GM12878 (cell line): ENCODE results near the gene WRAP73. TPM values are rescaled to one million over a fixed set of nuclear protein-coding genes. Genes with fewer than 3 reads are reported as not detected.

Experiments
- ATAC-seq: fragments of 200-7000 bp; cut with Tn5 transposase; 3 replicates; pipeline ENCODE4 v1.9.1; 2020; ENCODE audit warnings: mild to moderate bottlenecking, moderate library complexity
- BruUV-seq: library from RNA; stranded (reverse); fragments of 400-500 nt; replicated peaks from 2 replicates; lab custom pipeline; 2021; lab: Mats Ljungman, UMichigan
- CTCF ChIA-PET: fragments of 300-600 bp; sonication (Branson Sonifier 250); formaldehyde crosslinking; extraction: SDS; loops from one replicate; lab custom pipeline; 2021; ENCODE audit warnings: inconsistent platforms; lab: Yijun Ruan, JAX
- POLR2A ChIA-PET: fragments of 350-600 bp; formaldehyde crosslinking; extraction: SDS; loops from one replicate; lab custom pipeline; 2021; ENCODE audit warnings: inconsistent platforms; lab: Charles Lee
- RAD21 ChIA-PET: fragments of 300-600 bp; sonication (Branson Sonifier 250); formaldehyde crosslinking; loops from one replicate; lab custom pipeline; 2023; ENCODE audit warnings: antibody characterized with exemption; ENCODE audit not compliant: unreplicated experiment; lab: Charles Lee
- SMC1A ChIA-PET: fragments of 300-600 bp; sonication (Branson Sonifier 250); formaldehyde crosslinking; loops from one replicate; lab custom pipeline; 2023; ENCODE audit not compliant: unreplicated experiment, uncharacterized antibody; lab: Charles Lee
- DNase-seq: peaks from one replicate; pipeline ENCODE4 v3.0.0-alpha.2; 2011; ENCODE audit warnings: low read depth, low spot score
- FAIRE-seq: peaks from 3 replicates; lab custom pipeline; 2011; peaks lifted over from hg19 to GRCh38; lab: Jason Lieb, UNC
- H2AFZ ChIP-seq: 2 replicates; pipeline ENCODE4 v1.6.0; 2011; ENCODE audit warnings: low read depth, low read length, control low read depth; ENCODE audit not compliant: control insufficient read depth
- H3K27ac ChIP-seq: 2 replicates; pipeline ENCODE4 v1.5.1; 2011; ENCODE audit warnings: control low read depth; ENCODE audit not compliant: control insufficient read depth, insufficient read depth
- H3K27me3 ChIP-seq, 2 experiments: replicated peaks in 1 of 2; 2 replicates each; pipeline versions ENCODE4 v1.6.0 to v1.6.1; 2011; ENCODE audit warnings: low read length in 1 of 2; ENCODE audit not compliant: control insufficient read depth in 2 of 2, insufficient read depth in 2 of 2
- H3K36me3 ChIP-seq, 2 experiments: 2 replicates each; pipeline ENCODE4 v1.5.1; 2011; ENCODE audit warnings: low read length in 1 of 2; ENCODE audit not compliant: control insufficient read depth in 2 of 2, insufficient read depth in 2 of 2
- H3K4me1 ChIP-seq: 2 replicates; pipeline ENCODE4 v1.6.1; 2011; ENCODE audit warnings: mild to moderate bottlenecking, low read length, moderate library complexity, mixed read lengths; ENCODE audit not compliant: control insufficient read depth, insufficient read depth
- H3K4me2 ChIP-seq: 2 replicates; pipeline ENCODE4 v1.6.0; 2011; ENCODE audit warnings: control low read depth; ENCODE audit not compliant: control insufficient read depth, insufficient read depth
- H3K4me3 ChIP-seq: fragments of 200-600 bp; sonication (generic); 2 replicates; pipeline ENCODE4 v1.5.1; 2016
- H3K79me2 ChIP-seq: 2 replicates; pipeline ENCODE4 v1.6.0; 2011; ENCODE audit warnings: low read length; ENCODE audit not compliant: control insufficient read depth, insufficient read depth
- H3K9ac ChIP-seq: 2 replicates; pipeline ENCODE4 v1.8.0; 2011; ENCODE audit warnings: low read length, control low read depth, mixed read lengths; ENCODE audit not compliant: control insufficient read depth, insufficient read depth
- H3K9me3 ChIP-seq: replicated peaks from 3 replicates; pipeline ENCODE4 v1.5.1; 2011; ENCODE audit warnings: mild to moderate bottlenecking, low read length; ENCODE audit not compliant: control insufficient read depth, insufficient read depth
- H4K20me1 ChIP-seq: 2 replicates; pipeline ENCODE4 v1.6.0; 2011; ENCODE audit not compliant: control insufficient read depth, insufficient read depth
- CBX3 ChIP-seq: fragments of 200-600 bp; sonication (generic); IDR thresholded peaks from 2 replicates; pipeline ENCODE4 v1.6.1; 2016; ENCODE audit warnings: low read depth, borderline replicate concordance
- DPF2 ChIP-seq: fragments of 450-650 bp; IDR thresholded peaks from 2 replicates; pipeline ENCODE4 v1.6.1; 2017; ENCODE audit warnings: mild to moderate bottlenecking
- ETV6 ChIP-seq, 2 experiments: fragments of 450-650 bp in 1 of 2; IDR thresholded peaks in 1 of 2; conservative IDR thresholded peaks in 1 of 2; 2 replicates each; pipeline ENCODE4 v1.6.1; 2014; ENCODE audit warnings: antibody characterized with exemption in 1 of 2, borderline replicate concordance in 1 of 2, low read depth in 1 of 2, mild to moderate bottlenecking in 1 of 2, moderate library complexity in 1 of 2
- JUNB ChIP-seq: IDR thresholded peaks from 2 replicates; pipeline ENCODE4 v1.6.1; 2016; ENCODE audit warnings: antibody characterized with exemption, mild to moderate bottlenecking
- JUND ChIP-seq: IDR thresholded peaks from 2 replicates; pipeline ENCODE4 v1.6.1; 2012; ENCODE audit warnings: low read depth, mild to moderate bottlenecking, low read length, improper control_type of control experiment, moderate library complexity
- KLF5 ChIP-seq: fragments of 450-650 bp; IDR thresholded peaks from 2 replicates; pipeline ENCODE4 v1.6.1; 2014; ENCODE audit warnings: mild to moderate bottlenecking; ENCODE audit not compliant: partially characterized antibody
- POLR2AphosphoS5 ChIP-seq: IDR thresholded peaks from 2 replicates; pipeline ENCODE4 v1.6.1; 2011; ENCODE audit warnings: mild to moderate bottlenecking, low read length, inconsistent platforms
- RFX5 ChIP-seq: IDR thresholded peaks from 2 replicates; pipeline ENCODE4 v1.6.1; 2011; ENCODE audit warnings: low read depth, low read length, improper control_type of control experiment
- SUPT20H ChIP-seq: IDR thresholded peaks from 2 replicates; pipeline ENCODE4 v1.6.1; 2011; ENCODE audit warnings: low read depth, mild to moderate bottlenecking, low read length, moderate library complexity, borderline replicate concordance; ENCODE audit not compliant: control insufficient read depth
- TCF7 ChIP-seq: IDR thresholded peaks from 2 replicates; pipeline ENCODE4 v1.6.1; 2014; ENCODE audit warnings: antibody characterized with exemption, borderline replicate concordance
- ZZZ3 ChIP-seq: IDR thresholded peaks from 2 replicates; pipeline ENCODE4 v1.6.1; 2011; ENCODE audit warnings: low read depth; ENCODE audit not compliant: control insufficient read depth, insufficient read length
- WGBS: methylation state at CpG from one replicate; pipeline ENCODE4 v1.1.6; 2016; ENCODE audit warnings: low lambda C conversion rate; ENCODE audit not compliant: insufficient replicate concordance, insufficient coverage; ENCODE audit errors: missing lambda C conversion rate; 5-methylcytosine and 5-hydroxymethylcytosine counted together
- in situ Hi-C: fragments of 300-500 bp; cut with MboI; formaldehyde crosslinking; loops from 9 replicates; pipeline ENCODE4 v1.14.3; 2018; ENCODE audit warnings: mixed read lengths
- intact Hi-C: fragments of 100-400 bp; cut with micrococcal nuclease; formaldehyde crosslinking; loops from one replicate; pipeline ENCODE4 v1.14.2; 2022; ENCODE audit not compliant: unreplicated experiment
- polyA plus RNA-seq, 11 experiments: library from polyadenylated mRNA; depleted of rRNA in 4 of 11; unstranded in 6 of 11; stranded (reverse) in 5 of 11; fragments of >200 nt; fragmentation: Nextera tagmentation in 4 of 11; fragmentation: Illumina TruSeq in 1 of 11; extraction: Ambion mirVana in 4 of 11; extraction: Trizol in 1 of 11; gene quantifications; 1 replicate in 1 of 11; 2 replicates in 10 of 11; pipeline versions ENCODE4 v1.2.1 to v1.2.3, GENCODE V29; 2011 to 2016; ENCODE audit warnings: inconsistent platforms in 2 of 11, missing spikeins in 2 of 11, low read depth in 1 of 11
- total RNA-seq, 4 experiments: library from RNA; depleted of rRNA in 3 of 4; stranded (reverse); fragments of >200 nt in 3 of 4; fragmentation: Illumina TruSeq in 1 of 4; extraction: Trizol in 1 of 4; gene quantifications; 2 replicates each; pipeline versions ENCODE4 v1.2.1 to v1.2.3, GENCODE V29; 2013 to 2021
- TF ChIP-seq, protein P1 (sequence below), 3 experiments: IDR thresholded peaks in 2 of 3; conservative IDR thresholded peaks in 1 of 3; 2 replicates each; pipeline ENCODE4 v1.5.1; 2011; ENCODE audit warnings: low read depth in 3 of 3, low read length in 3 of 3, mild to moderate bottlenecking in 3 of 3, control low read depth in 2 of 3, moderate library complexity in 2 of 3, inconsistent platforms in 1 of 3, mixed read lengths in 1 of 3; ENCODE audit not compliant: control insufficient read depth in 2 of 3, insufficient read depth in 1 of 3; ENCODE audit errors: extremely low read depth in 1 of 3
- TF ChIP-seq, protein P2 (sequence below): IDR thresholded peaks from 2 replicates; pipeline ENCODE4 v1.6.1; 2012; ENCODE audit warnings: low read depth, low read length, improper control_type of control experiment
- TF ChIP-seq, protein P3 (sequence below): fragments of 450-650 bp; IDR thresholded peaks from 2 replicates; pipeline ENCODE4 v1.6.1; 2017; ENCODE audit warnings: mild to moderate bottlenecking
- TF ChIP-seq, protein P4 (sequence below): fragments of 450-650 bp; formaldehyde crosslinking; IDR thresholded peaks from 2 replicates; pipeline ENCODE4 v1.4.0; 2022; ENCODE audit warnings: mild to moderate bottlenecking, moderate library complexity

The WRAP73 gene
- total and polyA plus RNA-seq, 10 of the 15 experiments (the other 5 are each of a cell fraction or from before 2014, with no cell fraction given), result 3.2 to 65.8 (median 48.0) TPM

DNA sequence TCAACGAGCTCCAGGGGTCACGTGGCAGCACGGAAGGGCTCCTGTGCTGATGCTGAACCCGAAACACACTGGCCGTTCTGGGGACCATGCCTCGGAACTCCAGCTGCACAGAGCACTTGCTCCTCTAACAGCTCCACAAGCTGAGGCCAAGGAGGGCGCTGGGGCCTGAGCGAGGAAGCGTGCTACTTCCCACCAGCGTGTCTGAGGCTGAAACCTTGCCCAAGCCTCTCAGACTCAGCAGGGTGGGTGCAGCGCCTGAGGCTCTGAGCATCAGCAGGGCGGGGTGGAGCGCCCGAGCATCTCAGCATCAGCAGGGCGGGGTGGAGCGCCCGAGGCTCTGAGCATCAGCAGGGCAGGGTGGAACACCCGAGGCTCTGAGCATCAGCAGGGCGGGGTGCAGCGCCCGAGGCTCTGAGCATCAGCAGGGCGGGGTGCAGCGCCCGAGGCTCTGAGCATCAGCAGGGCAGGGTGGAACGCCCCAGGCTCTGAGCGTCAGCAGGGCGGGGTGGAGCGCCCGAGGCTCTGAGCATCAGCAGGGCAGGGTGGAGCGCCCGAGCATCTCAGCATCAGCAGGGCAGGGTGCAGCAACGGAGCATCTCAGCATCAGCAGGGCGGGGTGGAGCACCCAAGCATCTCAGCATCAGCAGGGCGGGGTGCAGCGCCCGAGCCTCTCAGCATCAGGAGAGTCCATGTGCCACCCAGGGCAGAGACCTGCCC lies 9.6 kb downstream of the WRAP73 start:
- intact Hi-C loops, result no loop called here
- TF ChIP-seq POLR2AphosphoS5 (no peak), RFX5 (no peak), DPF2 (no peak), JUNB (no peak), ETV6 (conservative IDR thresholded peaks at IDR 0.05 in 1 of 2, IDR thresholded peaks at IDR 0.05 in 1 of 2; ENCODE audit: borderline replicate concordance in 1 of 2, low read depth in 1 of 2) (no peak), SUPT20H (no peak), CBX3 (no peak), KLF5 (no peak), ZZZ3 (no peak), JUND (no peak), TCF7 (no peak)
- TF ChIP-seq, protein P1, sequence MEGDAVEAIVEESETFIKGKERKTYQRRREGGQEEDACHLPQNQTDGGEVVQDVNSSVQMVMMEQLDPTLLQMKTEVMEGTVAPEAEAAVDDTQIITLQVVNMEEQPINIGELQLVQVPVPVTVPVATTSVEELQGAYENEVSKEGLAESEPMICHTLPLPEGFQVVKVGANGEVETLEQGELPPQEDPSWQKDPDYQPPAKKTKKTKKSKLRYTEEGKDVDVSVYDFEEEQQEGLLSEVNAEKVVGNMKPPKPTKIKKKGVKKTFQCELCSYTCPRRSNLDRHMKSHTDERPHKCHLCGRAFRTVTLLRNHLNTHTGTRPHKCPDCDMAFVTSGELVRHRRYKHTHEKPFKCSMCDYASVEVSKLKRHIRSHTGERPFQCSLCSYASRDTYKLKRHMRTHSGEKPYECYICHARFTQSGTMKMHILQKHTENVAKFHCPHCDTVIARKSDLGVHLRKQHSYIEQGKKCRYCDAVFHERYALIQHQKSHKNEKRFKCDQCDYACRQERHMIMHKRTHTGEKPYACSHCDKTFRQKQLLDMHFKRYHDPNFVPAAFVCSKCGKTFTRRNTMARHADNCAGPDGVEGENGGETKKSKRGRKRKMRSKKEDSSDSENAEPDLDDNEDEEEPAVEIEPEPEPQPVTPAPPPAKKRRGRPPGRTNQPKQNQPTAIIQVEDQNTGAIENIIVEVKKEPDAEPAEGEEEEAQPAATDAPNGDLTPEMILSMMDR (IDR thresholded peaks at IDR 0.05 in 2 of 3, conservative IDR thresholded peaks at IDR 0.05 in 1 of 3; ENCODE audit: control insufficient read depth in 2 of 3, extremely low read depth in 1 of 3, insufficient read depth in 1 of 3, low read depth in 3 of 3, low read length in 3 of 3), result no peak
- TF ChIP-seq, protein P2, sequence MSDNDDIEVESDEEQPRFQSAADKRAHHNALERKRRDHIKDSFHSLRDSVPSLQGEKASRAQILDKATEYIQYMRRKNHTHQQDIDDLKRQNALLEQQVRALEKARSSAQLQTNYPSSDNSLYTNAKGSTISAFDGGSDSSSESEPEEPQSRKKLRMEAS, result no peak
- TF ChIP-seq, protein P3, sequence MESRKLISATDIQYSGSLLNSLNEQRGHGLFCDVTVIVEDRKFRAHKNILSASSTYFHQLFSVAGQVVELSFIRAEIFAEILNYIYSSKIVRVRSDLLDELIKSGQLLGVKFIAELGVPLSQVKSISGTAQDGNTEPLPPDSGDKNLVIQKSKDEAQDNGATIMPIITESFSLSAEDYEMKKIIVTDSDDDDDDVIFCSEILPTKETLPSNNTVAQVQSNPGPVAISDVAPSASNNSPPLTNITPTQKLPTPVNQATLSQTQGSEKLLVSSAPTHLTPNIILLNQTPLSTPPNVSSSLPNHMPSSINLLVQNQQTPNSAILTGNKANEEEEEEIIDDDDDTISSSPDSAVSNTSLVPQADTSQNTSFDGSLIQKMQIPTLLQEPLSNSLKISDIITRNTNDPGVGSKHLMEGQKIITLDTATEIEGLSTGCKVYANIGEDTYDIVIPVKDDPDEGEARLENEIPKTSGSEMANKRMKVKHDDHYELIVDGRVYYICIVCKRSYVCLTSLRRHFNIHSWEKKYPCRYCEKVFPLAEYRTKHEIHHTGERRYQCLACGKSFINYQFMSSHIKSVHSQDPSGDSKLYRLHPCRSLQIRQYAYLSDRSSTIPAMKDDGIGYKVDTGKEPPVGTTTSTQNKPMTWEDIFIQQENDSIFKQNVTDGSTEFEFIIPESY, result no peak
- TF ChIP-seq, protein P4, sequence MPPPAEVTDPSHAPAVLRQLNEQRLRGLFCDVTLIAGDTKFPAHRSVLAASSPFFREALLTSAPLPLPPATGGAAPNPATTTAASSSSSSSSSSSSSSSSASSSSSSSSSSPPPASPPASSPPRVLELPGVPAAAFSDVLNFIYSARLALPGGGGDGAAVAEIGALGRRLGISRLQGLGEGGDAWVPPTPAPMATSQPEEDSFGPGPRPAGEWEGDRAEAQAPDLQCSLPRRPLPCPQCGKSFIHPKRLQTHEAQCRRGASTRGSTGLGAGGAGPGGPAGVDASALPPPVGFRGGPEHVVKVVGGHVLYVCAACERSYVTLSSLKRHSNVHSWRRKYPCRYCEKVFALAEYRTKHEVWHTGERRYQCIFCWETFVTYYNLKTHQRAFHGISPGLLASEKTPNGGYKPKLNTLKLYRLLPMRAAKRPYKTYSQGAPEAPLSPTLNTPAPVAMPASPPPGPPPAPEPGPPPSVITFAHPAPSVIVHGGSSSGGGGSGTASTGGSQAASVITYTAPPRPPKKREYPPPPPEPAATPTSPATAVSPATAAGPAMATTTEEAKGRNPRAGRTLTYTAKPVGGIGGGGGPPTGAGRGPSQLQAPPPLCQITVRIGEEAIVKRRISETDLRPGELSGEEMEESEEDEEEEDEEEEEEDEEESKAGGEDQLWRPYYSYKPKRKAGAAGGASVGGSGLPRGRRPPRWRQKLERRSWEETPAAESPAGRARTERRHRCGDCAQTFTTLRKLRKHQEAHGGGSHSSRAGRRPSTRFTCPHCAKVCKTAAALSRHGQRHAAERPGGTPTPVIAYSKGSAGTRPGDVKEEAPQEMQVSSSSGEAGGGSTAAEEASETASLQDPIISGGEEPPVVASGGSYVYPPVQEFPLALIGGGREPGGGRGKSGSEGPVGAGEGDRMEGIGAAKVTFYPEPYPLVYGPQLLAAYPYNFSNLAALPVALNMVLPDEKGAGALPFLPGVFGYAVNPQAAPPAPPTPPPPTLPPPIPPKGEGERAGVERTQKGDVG, result no peak
- TF ChIP-seq, all 136 proteins: peak for 0
- H3K4me2 ChIP-seq, result no peak overlapping the region
- no peak overlapping the region for H3K27ac ChIP-seq
- ChIA-PET POLR2A (no interaction called here), SMC1A (no interaction called here), RAD21 (no interaction called here), CTCF (no interaction called here)
- in situ Hi-C loops, result no loop called here
- H3K9me3 ChIP-seq, result no peaks in the 10 kb centered on the region
- FAIRE-seq (no peak), ATAC-seq (no peak), DNase-seq (no peak)
- no peaks in the 10 kb centered on the region for H3K27me3 ChIP-seq
- BruUV-seq, result no TSS peak
- H3K4me1 ChIP-seq, result no peaks in the 10 kb centered on the region
- no peaks in the 10 kb centered on the region for H3K79me2 ChIP-seq
- H2AFZ ChIP-seq, result no peak overlapping the region
- H3K36me3 ChIP-seq, result peaks cover 9 to 15% of the 10 kb centered on the region in 2 experiments; a peak in 3 of 4 replicates
- H4K20me1 ChIP-seq, result no peaks in the 10 kb centered on the region
- no peak overlapping the region for H3K9ac ChIP-seq
- WGBS, result 88% methylated on average over 36 of the region's 36 CpGs
- no peak overlapping the region for H3K4me3 ChIP-seq
